ENCODE data around the gene ZNF605.

DNA sequence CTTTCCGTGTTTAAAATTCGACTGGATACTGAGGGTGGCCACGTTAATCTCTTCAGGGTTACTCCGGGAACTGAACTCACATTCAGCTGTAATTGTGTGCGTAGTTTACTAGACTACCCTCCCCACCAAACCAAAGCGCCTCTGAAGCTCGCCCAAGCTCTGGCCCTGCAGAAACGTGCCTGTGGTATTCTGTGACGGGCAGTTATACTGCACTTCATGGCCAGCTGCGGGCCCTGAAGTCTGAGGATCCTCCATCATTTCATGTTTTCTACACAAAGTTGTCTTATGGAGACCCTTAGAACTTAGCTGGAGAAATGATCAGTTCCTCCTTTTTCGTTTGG lies 30.7 kb upstream of the ZNF605 start:
- TF ChIP-seq, protein P1, sequence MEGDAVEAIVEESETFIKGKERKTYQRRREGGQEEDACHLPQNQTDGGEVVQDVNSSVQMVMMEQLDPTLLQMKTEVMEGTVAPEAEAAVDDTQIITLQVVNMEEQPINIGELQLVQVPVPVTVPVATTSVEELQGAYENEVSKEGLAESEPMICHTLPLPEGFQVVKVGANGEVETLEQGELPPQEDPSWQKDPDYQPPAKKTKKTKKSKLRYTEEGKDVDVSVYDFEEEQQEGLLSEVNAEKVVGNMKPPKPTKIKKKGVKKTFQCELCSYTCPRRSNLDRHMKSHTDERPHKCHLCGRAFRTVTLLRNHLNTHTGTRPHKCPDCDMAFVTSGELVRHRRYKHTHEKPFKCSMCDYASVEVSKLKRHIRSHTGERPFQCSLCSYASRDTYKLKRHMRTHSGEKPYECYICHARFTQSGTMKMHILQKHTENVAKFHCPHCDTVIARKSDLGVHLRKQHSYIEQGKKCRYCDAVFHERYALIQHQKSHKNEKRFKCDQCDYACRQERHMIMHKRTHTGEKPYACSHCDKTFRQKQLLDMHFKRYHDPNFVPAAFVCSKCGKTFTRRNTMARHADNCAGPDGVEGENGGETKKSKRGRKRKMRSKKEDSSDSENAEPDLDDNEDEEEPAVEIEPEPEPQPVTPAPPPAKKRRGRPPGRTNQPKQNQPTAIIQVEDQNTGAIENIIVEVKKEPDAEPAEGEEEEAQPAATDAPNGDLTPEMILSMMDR (IDR thresholded peaks at IDR 0.05) = no peak
- TF ChIP-seq POLR2A (IDR thresholded peaks at IDR 0.05) = no peak
- TF ChIP-seq POLR2AphosphoS5 (IDR thresholded peaks at IDR 0.05) = no peak

All from breast epithelium (tissue), 3 donors.